Activated CD8-positive, alpha-beta memory T cell treated with anti-CD3 and anti-CD28 coated beads for 36 hours (primary cell): Measurements from ENCODE around the gene UMAD1. TPM values are rescaled to one million over a fixed set of nuclear protein-coding genes. Genes with fewer than 3 reads are reported as not detected.

Experiments
- CTCF ChIA-PET: fragments of 350-600 bp; sonication (Branson Sonifier 250); formaldehyde crosslinking; loops from one replicate; lab custom pipeline; 2021; ENCODE audit warnings: antibody characterized with exemption; lab: Charles Lee
- POLR2A ChIA-PET: fragments of 350-600 bp; sonication (Branson Sonifier 250); formaldehyde crosslinking; loops from one replicate; lab custom pipeline; 2021; ENCODE audit warnings: antibody characterized with exemption; lab: Charles Lee
- total RNA-seq, 2 experiments: library from RNA; stranded (reverse); gene quantifications; one replicate each; pipeline ENCODE4 v1.2.3, GENCODE V29; 2021

Gene UMAD1
- total RNA-seq = 10 to 100 TPM; 12.8 to 14.2 TPM

DNA sequence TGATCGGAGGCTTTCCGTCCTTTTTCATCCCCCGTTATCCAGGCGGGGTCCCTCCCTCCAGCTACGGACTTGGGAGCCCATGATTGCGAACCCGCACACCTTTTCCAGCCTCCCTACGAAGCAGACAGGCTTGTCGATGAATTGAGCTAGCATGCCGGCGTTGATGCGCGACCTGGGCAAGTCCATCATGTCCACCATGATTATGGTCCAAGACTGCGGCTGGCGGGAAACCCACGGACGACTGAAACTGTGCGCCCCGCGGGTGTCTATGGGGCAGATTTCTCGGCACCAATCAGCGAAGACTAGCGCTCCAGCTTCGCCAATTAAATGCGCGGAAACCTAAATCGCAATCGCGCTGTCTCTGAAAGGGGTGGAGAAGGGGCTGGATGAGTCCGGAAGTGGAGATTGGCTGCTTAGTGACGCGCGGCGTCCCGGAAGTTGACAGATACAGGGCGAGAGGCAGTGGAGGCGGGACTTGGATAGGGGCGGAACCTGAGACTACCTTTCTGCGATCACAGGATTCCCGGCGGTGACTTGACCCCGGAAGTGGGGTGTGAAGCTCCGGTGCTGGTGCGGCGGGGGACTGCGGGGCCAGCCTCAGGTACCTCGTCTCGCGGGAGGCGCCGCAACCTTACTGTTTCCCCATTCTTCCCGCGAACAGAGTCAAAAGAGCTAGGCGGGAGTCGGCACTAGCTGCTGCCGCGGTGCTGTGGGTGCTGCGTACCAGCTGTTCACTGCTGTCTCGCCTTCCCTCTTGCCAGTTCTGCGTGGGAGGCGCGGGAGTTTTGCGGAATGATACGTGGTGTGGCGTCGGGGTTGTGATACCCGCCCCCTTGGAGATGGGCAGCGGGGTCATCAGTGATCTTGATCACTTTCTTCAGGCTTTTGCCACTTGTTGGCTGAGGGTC lies at the start of gene UMAD1:
TSS of gene UMAD1 (plus strand) at position 532 of the 908 bp plus-strand sequence. CDS start 32,620 bp downstream, outside the sequence.
- POLR2A ChIA-PET = interaction anchor here (0.6 to 1.7 kb wide), 8 partner anchors 31 to 485 kb away, joined by 3 to 7 read pairs (median 6); partner anchors contain the start of gene GLCCI1

DNA sequence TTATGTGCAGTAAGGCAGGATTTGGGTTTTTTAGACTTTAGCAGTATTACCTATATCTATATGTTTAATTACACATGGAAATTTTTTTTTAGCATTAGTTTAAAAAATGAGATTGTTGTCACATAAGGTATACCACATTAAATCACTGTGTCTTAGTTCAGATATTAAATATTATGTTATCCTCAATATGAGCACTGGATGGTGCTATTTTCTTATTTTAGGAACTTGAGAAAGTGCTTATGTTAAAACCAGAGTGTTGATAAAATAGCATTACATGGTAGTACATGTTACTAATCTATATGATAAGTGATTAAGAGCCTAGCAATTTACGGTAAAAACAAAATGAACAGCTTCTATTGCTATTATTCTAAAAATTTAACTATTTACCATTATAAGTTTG lies 45.1 kb upstream of the UMAD1 start:
- CTCF ChIA-PET = interaction anchor here (0.6 to 0.7 kb wide), 2 partner anchors 166 to 1226 kb away, joined by 3 read pairs; no protein-coding TSS in a partner anchor
- POLR2A ChIA-PET = no interaction called here

More for the DNA sequence above, at the start of gene UMAD1:
- CTCF ChIA-PET = interaction anchor here (1.0 to 2.2 kb wide), 6 partner anchors 11 to 494 kb away, joined by 3 to 8 read pairs (median 3); partner anchors contain the start of gene RPA3

DNA sequence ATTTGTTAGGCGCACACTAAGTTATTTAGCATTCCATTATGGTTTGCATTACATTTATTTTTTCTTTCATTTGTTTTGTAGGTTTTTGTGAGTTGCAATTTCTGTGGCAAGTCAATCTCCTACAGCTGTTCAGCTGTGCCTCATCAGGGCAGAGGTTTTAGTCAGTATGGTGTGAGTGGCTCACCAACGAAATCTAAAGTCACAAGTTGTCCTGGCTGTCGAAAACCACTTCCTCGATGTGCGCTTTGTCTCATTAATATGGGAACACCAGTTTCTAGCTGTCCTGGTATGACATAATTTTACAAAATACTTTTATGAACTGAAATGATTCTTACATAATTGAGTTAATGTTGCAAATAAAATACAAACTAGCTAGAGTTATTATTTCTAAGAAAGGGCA lies 44.4 kb upstream of the UMAD1 start:
- ChIA-PET POLR2A (interaction anchor here (0.6 kb wide), 1 partner anchor 528 kb away, joined by 10 read pairs; no protein-coding TSS in a partner anchor), CTCF (interaction anchor here (0.7 kb wide), 1 partner anchor 165 kb away, joined by 3 read pairs; no protein-coding TSS in a partner anchor)

- POLR2A ChIA-PET = no interaction called here
- CTCF ChIA-PET = no interaction called here
These were observed 33.5 kb upstream of the UMAD1 start for GRCh38 chr7:7607010-7607409.

GRCh38 chr7:7609330-7609729 lies 31.2 kb upstream of the UMAD1 start:
- ChIA-PET POLR2A (no interaction called here), CTCF (no interaction called here)

DNA sequence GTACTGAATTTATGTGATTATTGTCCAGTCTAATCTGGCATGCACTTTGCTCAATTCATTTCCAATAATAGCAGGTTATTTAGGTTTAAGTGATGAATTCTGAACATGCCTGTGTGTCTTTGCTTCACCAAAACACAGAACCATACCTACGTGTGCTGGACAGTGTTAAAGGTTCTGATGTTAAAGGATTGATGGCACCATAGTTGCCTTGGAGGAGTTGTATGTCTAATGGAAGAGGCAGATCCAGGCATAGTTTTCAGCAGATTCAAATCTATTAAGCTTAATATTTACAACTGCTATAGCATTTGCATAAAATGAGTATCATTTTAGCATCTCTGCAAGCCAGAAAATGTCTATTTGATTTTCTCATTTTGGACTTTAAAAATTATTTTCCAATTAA lies 28.0 kb upstream of the UMAD1 start:
- POLR2A ChIA-PET = no interaction called here
- CTCF ChIA-PET = no interaction called here

DNA sequence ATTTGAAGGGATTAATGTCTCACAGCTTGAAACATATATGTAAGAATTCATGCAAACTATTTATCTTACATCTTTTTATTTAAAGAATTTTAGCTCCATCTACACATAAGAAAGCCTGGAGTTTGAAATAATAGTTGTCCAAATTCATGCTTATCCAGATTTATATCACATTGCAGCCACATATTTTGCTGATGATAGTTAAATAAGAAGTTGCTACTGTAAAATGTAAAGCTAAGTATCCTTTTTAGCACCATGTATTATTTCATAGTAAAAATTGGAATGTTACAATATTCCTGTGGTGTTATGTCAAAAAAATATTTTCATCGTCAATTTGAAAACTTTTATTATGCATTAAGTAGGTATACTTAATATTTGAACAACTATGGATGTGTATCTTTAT lies 27.3 kb upstream of the UMAD1 start:
- ChIA-PET CTCF (no interaction called here), POLR2A (no interaction called here)

DNA sequence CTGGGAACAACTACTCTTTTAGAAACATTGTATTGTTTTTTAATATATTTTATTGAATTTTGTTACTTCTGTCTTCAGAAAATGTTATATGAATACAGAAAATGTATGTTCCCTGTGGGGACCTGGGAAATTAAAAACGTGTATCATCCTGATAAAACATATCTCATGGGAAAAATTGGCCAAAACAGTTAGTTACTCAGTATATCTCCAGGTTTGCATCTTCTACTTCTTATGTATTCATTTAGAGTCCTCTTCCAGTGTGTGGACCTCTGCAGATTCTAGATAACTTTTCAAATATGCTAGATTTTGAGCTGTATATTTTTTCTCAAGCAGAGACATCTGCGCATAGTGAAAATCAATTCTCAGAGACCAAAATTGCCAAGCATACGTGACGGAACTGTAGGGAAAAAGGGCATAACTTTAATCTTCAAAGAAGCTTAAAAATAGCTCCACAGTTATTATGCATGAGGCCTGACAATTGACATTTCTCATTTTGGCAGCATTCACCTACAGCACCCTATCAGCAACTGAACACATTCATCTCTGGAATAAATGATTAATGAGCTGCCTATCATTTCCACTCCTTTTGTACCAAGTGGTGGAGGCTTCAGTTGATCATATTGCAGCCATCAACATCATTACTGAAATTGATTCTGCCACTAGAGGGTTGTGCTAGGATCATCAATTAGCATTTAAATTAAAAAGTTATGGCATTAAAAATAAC lies 26.4 kb upstream of the UMAD1 start:
- ChIA-PET CTCF (no interaction called here), POLR2A (no interaction called here)

- POLR2A ChIA-PET = no interaction called here
- CTCF ChIA-PET = no interaction called here
These were observed 23.0 kb upstream of the UMAD1 start for GRCh38 chr7:7617550-7617949.

DNA sequence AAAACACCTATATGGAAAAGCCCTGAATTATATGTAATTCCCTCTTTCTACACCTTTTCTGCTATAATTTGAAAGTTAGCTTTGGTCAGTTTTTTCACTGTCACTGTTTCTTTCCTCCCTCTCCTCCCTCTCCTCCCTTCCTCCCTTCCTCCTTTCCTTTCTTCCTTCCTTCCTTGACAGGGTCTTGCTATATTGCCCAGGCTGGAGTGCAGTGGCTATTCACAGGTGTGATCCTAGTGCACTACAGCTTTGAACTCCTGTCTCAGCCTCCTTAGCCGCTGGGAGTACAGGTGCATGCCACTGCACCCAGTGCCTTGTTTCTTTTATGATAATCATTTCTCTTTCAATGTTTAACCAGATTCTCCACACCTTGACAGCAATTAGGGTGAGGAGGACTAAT lies 22.1 kb upstream of the UMAD1 start:
- ChIA-PET CTCF (no interaction called here), POLR2A (no interaction called here)

- CTCF ChIA-PET = no interaction called here
- POLR2A ChIA-PET = no interaction called here
These were observed 20.3 kb upstream of the UMAD1 start for GRCh38 chr7:7620236-7620635.

DNA sequence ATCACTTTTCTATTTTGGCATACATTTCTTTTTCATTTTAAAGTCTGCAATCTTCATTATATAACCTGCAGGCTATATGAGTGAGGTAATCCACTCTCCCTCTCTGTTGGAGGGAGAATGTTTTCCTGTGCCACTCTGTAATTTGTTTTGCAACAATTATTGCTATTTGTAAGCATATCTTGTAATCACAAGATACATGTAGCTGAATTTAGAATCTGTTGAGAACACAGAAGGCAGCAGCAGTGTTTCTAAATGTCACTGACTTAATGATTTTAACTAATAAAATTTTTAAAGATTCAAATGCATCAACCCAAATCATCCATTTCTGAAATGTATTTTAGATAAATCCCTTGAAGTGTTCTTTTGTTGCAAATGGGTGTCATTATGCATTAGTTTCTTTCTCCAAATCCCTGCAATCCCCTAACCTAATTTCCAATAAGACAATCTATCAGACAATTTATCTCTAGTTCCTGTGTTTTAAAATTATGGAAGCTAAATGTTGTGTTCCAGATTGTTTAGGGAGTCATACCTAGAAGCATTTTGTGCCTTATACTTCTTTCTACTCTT lies 19.8 kb upstream of the UMAD1 start:
- POLR2A ChIA-PET = no interaction called here
- CTCF ChIA-PET = no interaction called here

DNA sequence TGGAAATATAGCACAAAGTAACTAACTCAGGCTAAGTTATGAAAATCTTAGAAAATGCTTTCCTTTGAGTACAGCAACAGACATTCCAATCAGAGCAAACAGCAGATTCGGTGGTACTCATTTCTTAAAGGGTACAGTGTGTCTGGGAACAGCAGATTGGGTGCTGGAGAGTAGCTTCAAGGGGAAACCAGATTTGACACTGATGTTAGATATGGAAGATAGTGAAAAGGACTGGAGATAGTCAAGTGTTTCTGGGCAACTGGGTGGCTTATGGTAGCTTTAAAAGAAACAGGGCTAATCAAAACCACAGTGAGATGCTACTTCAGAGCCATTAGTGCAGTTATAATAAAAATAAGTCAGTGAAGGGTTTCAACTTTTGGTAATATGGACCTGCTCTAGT lies 12.1 kb upstream of the UMAD1 start:
- POLR2A ChIA-PET = no interaction called here
- CTCF ChIA-PET = no interaction called here

GRCh38 chr7:7630626-7631329 lies 9.8 kb upstream of the UMAD1 start:
- POLR2A ChIA-PET = no interaction called here
- CTCF ChIA-PET = no interaction called here

- ChIA-PET POLR2A (interaction anchor here (1.0 to 1.7 kb wide), 3 partner anchors 32 to 334 kb away, joined by 6 to 7 read pairs (median 6); no protein-coding TSS in a partner anchor), CTCF (interaction anchor here (1.0 kb wide), 2 partner anchors 10 to 80 kb away, joined by 3 read pairs; no protein-coding TSS in a partner anchor)
These were observed 1.1 kb upstream of the UMAD1 start for GRCh38 chr7:7639421-7639820.

- ChIA-PET CTCF (interaction anchor here (1.0 to 2.2 kb wide), 4 partner anchors 10 to 494 kb away, joined by 3 to 8 read pairs (median 3); no protein-coding TSS in a partner anchor), POLR2A (interaction anchor here (0.6 to 1.7 kb wide), 5 partner anchors 32 to 486 kb away, joined by 3 to 7 read pairs (median 6); no protein-coding TSS in a partner anchor)
These were observed 718 bp upstream of the UMAD1 start for GRCh38 chr7:7639847-7640220.

- CTCF ChIA-PET = interaction anchor here (1.2 to 2.2 kb wide), 4 partner anchors 10 to 493 kb away, joined by 3 to 8 read pairs (median 5); partner anchors contain the start of gene RPA3
- POLR2A ChIA-PET = interaction anchor here (1.2 to 1.5 kb wide), 4 partner anchors 73 to 329 kb away, joined by 3 to 6 read pairs (median 4); partner anchors contain the start of gene GLCCI1
These were observed 644 bp downstream of the UMAD1 start for GRCh38 chr7:7641129-7641663.

DNA sequence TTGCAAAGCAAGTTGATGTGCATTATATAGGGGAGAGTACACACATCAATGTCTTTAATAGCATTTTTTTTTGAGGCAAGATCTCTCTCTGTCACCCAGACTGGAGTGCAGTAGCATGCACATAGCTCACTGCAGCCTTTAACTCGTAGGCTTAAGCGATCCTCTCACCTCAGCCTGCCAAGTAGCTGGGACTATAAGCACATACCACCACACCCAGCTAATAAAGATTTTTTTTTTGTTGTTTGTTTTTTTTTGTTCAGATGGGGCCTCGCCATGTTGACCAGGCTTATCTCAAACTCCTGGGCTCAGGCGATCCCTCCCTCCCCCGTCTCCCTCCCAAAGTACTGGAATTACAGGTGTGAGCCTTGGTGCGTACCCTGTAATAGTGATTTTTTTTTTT lies 1.5 kb downstream of the UMAD1 start:
- POLR2A ChIA-PET = interaction anchor here (1.2 kb wide), 1 partner anchor 77 kb away, joined by 3 read pairs; no protein-coding TSS in a partner anchor
- CTCF ChIA-PET = interaction anchor here (1.9 to 2.2 kb wide), 2 partner anchors 10 to 38 kb away, joined by 7 to 8 read pairs; no protein-coding TSS in a partner anchor
